C4-2B (cell line): Measurements from ENCODE around the gene FKBP5.
"Not testable (repeated sequence)": the region's sequence is repeated elsewhere in the genome, so short reads cannot be mapped to it uniquely, and the experiment has no call there.

Source experiments
- ZFX ChIP-seq: fragments of 450-650 bp; IDR thresholded peaks from 2 replicates; pipeline ENCODE4 v1.6.1; 2017
- TF ChIP-seq, protein P1 (sequence below): fragments of 450-650 bp; conservative IDR thresholded peaks from 2 replicates; pipeline ENCODE4 v1.5.1; 2017; ENCODE audit warnings: mild to moderate bottlenecking

DNA sequence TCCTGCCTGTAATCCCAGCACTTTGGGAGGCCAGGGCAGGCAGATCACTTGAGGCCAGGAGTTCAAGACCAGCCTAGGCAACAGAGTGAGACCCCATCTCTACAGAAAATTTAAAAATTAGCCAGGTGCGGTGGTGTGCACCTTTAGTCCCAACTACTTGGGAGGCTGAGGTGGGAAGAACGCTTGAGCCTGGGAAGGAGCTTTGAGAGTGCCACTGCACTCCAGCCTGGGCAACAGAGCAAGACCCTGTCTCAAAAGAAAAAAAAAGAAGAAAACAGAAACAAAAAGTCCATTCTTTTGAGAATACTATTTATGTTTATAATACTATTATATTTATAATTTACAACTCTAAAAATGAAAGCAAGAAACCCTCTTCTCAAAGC is 15.4 kb downstream of the FKBP5 start:
- TF ChIP-seq, protein P1, sequence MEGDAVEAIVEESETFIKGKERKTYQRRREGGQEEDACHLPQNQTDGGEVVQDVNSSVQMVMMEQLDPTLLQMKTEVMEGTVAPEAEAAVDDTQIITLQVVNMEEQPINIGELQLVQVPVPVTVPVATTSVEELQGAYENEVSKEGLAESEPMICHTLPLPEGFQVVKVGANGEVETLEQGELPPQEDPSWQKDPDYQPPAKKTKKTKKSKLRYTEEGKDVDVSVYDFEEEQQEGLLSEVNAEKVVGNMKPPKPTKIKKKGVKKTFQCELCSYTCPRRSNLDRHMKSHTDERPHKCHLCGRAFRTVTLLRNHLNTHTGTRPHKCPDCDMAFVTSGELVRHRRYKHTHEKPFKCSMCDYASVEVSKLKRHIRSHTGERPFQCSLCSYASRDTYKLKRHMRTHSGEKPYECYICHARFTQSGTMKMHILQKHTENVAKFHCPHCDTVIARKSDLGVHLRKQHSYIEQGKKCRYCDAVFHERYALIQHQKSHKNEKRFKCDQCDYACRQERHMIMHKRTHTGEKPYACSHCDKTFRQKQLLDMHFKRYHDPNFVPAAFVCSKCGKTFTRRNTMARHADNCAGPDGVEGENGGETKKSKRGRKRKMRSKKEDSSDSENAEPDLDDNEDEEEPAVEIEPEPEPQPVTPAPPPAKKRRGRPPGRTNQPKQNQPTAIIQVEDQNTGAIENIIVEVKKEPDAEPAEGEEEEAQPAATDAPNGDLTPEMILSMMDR: not testable (repeated sequence)
- not testable (repeated sequence) for TF ChIP-seq ZFX
